ENCODE data around the gene UBR7.

DNA sequence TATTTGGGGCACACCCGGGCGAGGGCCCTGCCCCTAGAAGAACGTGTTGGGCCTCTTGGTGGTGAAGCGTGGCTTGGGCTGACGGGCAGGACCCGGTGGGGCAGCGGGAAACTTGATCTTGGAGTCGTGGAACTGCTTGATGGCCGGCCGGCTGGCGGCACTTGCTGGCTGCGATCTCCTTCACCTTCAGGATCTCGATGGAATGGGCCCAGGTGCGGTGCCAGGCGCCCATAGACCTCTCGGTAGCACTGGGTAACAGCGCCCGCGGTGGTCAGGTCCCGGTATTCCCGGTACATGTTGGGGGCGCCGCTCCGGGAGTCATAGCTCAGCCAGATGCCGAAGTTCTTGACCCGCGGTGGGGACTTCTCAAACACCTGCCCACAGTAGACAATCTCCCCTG lies 16.5 kb downstream of the UBR7 start:
- TF ChIP-seq, protein P1, sequence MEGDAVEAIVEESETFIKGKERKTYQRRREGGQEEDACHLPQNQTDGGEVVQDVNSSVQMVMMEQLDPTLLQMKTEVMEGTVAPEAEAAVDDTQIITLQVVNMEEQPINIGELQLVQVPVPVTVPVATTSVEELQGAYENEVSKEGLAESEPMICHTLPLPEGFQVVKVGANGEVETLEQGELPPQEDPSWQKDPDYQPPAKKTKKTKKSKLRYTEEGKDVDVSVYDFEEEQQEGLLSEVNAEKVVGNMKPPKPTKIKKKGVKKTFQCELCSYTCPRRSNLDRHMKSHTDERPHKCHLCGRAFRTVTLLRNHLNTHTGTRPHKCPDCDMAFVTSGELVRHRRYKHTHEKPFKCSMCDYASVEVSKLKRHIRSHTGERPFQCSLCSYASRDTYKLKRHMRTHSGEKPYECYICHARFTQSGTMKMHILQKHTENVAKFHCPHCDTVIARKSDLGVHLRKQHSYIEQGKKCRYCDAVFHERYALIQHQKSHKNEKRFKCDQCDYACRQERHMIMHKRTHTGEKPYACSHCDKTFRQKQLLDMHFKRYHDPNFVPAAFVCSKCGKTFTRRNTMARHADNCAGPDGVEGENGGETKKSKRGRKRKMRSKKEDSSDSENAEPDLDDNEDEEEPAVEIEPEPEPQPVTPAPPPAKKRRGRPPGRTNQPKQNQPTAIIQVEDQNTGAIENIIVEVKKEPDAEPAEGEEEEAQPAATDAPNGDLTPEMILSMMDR (IDR thresholded peaks at IDR 0.05): no peak
- TF ChIP-seq EP300 (IDR thresholded peaks at IDR 0.05) (no peak), POLR2A (IDR thresholded peaks at IDR 0.05) (no peak)

Data from tibial nerve (tissue), 4 donors.